Glomerular visceral epithelial cell (primary cell): ENCODE data around the gene DNAI2.
"Not testable (repeated sequence)": the region's sequence is repeated elsewhere in the genome, so short reads cannot be mapped to it uniquely, and the experiment has no call there.

Experiments
- DNase-seq: peaks from one replicate; pipeline ENCODE4 v3.0.0-alpha.2; 2016; ENCODE audit errors: extremely low spot score

Gene DNAI2

GRCh38 chr17:74276051-74276476 lies 2.0 kb downstream of the DNAI2 start:
- DNase-seq = no peak

- no peak for DNase-seq
Measured at GRCh38 chr17:74276541-74277009, 2.5 kb downstream of the DNAI2 start.

GRCh38 chr17:74277935-74278334 lies 3.9 kb downstream of the DNAI2 start:
- no peak for DNase-seq

GRCh38 chr17:74279617-74280016 lies 5.6 kb downstream of the DNAI2 start:
- DNase-seq = not testable (repeated sequence)

- DNase-seq = no peak
Measured at GRCh38 chr17:74280093-74280513, 6.1 kb downstream of the DNAI2 start.

GRCh38 chr17:74281799-74282198 lies 7.8 kb downstream of the DNAI2 start:
- DNase-seq = no peak

- not testable (repeated sequence) for DNase-seq
Measured at GRCh38 chr17:74282274-74282586, 8.2 kb downstream of the DNAI2 start.

- DNase-seq = no peak
Measured at GRCh38 chr17:74282587-74283370, 8.7 kb downstream of the DNAI2 start.

GRCh38 chr17:74283371-74283673 lies 9.3 kb downstream of the DNAI2 start:
- no peak for DNase-seq

- DNase-seq = no peak
Measured at GRCh38 chr17:74287031-74287602, 13.1 kb downstream of the DNAI2 start.

- no peak for DNase-seq
Measured at GRCh38 chr17:74288785-74289184, 14.8 kb downstream of the DNAI2 start.

- no peak for DNase-seq
Measured at GRCh38 chr17:74289688-74290087, 15.7 kb downstream of the DNAI2 start.

- DNase-seq = no peak
Measured at GRCh38 chr17:74290340-74290739, 16.3 kb downstream of the DNAI2 start.

GRCh38 chr17:74292495-74292894 lies 18.5 kb downstream of the DNAI2 start:
- DNase-seq = no peak

- DNase-seq = peak; percentile 47
Measured at GRCh38 chr17:74295625-74296547, 21.9 kb downstream of the DNAI2 start.

- DNase-seq = peak; percentile 47
Measured at GRCh38 chr17:74296548-74296936, 22.5 kb downstream of the DNAI2 start.

- DNase-seq = peak; percentile 24
Measured at GRCh38 chr17:74297941-74298340, 23.9 kb downstream of the DNAI2 start.

GRCh38 chr17:74298778-74299177 lies 24.7 kb downstream of the DNAI2 start:
- DNase-seq = no peak

- no peak for DNase-seq
Measured at GRCh38 chr17:74299226-74300009, 25.4 kb downstream of the DNAI2 start.

- peak; percentile 9 for DNase-seq
Measured at GRCh38 chr17:74303305-74303704, 29.3 kb downstream of the DNAI2 start.

GRCh38 chr17:74304184-74304583 lies 30.1 kb downstream of the DNAI2 start:
- DNase-seq = no peak
